ENCODE data around the gene LYZL2. TPM values are rescaled to one million over a fixed set of nuclear protein-coding genes. Genes with fewer than 3 reads are reported as not detected.
"Not testable (repeated sequence)": the region's sequence is repeated elsewhere in the genome, so short reads cannot be mapped to it uniquely, and the experiment has no call there.

LYZL2 gene
- total RNA-seq, 1 donor from 2014 or later = not detected

GRCh38 chr10:30600005-30600404 lies 29.5 kb downstream of the LYZL2 start:
- no peaks in the 10 kb centered on the region for H3K36me3 ChIP-seq (ENCODE audit: control insufficient read depth, insufficient read depth, low read length)
- H3K27me3 ChIP-seq (ENCODE audit: control insufficient read depth, insufficient read depth, low read length) = no peaks in the 10 kb centered on the region
- no peak for DNase-seq (ENCODE audit: low read depth)
- H3K4me3 ChIP-seq (ENCODE audit: low read depth, low read length) = no peak overlapping the region
- no peak for TF ChIP-seq CTCF (IDR thresholded peaks at IDR 0.05; ENCODE audit: insufficient read depth, low read length, poor library complexity, severe bottlenecking)

DNA sequence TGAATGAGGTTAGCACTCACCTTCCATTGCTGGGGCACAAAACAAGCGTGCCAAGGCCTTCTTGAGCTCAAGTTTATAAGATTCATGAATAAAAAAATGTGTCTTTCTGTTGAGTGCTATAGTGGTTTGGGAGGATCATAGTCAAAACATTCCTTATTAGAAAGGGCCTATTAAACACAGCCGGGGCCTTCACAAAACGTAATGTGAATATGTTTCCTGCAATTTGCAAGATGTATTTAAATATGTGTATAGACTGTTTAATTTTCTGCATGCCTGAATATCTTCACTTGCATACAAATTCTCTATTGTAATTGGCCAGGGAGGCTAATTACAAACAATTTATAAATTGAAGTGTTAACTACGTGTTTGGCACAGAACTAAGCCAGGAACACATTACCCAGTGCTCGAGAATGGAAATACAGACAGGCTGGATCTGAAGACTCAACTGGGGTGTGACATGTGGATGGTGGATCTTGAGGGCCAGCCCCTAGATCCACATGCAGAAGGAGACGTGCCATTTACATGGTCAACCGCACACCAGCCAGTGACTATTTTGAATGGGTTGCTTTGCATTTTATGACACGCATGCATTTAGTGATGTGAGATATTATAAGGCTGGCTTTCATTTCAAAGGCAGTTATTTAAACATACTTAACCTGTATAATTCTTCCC lies 31.3 kb downstream of the LYZL2 start:
- peaks cover 2% of the 10 kb centered on the region for H3K27me3 ChIP-seq (ENCODE audit: control insufficient read depth, insufficient read depth, low read length)
- no peak for TF ChIP-seq CTCF (IDR thresholded peaks at IDR 0.05; ENCODE audit: insufficient read depth, low read length, poor library complexity, severe bottlenecking)

DNA sequence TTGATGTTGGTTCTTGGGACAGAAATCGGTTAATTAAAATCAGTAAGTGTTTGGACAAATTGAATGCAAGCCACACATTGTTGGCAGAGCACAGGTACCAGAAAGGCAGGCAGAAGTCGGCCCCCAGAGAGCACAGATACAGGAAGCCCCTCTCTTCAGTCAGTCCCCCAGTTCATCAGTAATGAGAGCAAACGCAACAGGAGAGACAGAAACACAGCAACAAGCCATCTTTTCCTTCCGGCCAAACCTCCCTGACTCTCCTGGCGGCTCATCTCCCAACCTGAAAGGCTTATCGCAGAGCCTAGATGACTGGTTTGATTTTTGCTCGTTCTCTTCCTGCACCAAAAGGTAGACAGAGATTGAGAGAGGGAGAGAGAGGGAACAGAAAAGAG lies 32.1 kb downstream of the LYZL2 start:
- H3K4me3 ChIP-seq (ENCODE audit: low read depth, low read length); DNase-seq (ENCODE audit: low read depth); H3K36me3 ChIP-seq (ENCODE audit: control insufficient read depth, insufficient read depth, low read length); H3K27me3 ChIP-seq (ENCODE audit: control insufficient read depth, insufficient read depth, low read length): not testable (repeated sequence)

More for the DNA sequence above, 31.3 kb downstream of the LYZL2 start:
- no peak for DNase-seq (ENCODE audit: low read depth)
- H3K4me3 ChIP-seq (ENCODE audit: low read depth, low read length) = no peak overlapping the region
- no peaks in the 10 kb centered on the region for H3K36me3 ChIP-seq (ENCODE audit: control insufficient read depth, insufficient read depth, low read length)

GRCh38 chr10:30596493-30597432 lies 32.8 kb downstream of the LYZL2 start:
- not testable (repeated sequence) for H3K4me3 ChIP-seq (ENCODE audit: low read depth, low read length); H3K36me3 ChIP-seq (ENCODE audit: control insufficient read depth, insufficient read depth, low read length); H3K27me3 ChIP-seq (ENCODE audit: control insufficient read depth, insufficient read depth, low read length); DNase-seq (ENCODE audit: low read depth)

DNA sequence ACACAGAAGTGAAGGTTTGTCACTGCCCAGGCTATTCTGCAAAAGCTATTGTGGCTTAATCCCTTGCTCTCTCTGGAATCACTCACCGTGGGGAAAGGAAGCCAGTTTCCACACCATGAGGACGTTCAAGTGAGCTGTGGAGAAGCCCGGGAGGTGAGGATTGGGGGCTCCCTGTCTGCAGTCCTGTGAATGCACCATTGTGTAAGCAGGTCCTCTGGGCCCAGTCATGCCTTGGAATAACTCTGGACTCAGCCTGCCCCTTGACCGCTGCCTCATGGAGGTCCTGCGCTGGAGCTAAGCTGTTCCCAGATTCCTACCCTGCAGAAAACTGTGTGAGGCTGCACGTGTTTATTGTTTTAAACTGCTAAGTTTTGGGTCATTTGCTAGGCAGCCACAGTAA lies 33.5 kb downstream of the LYZL2 start:
- TF ChIP-seq CTCF (IDR thresholded peaks at IDR 0.05; ENCODE audit: insufficient read depth, low read length, poor library complexity, severe bottlenecking) = no peak
- no peaks in the 10 kb centered on the region for H3K36me3 ChIP-seq (ENCODE audit: control insufficient read depth, insufficient read depth, low read length)
- H3K4me3 ChIP-seq (ENCODE audit: low read depth, low read length) = no peak overlapping the region

DNA sequence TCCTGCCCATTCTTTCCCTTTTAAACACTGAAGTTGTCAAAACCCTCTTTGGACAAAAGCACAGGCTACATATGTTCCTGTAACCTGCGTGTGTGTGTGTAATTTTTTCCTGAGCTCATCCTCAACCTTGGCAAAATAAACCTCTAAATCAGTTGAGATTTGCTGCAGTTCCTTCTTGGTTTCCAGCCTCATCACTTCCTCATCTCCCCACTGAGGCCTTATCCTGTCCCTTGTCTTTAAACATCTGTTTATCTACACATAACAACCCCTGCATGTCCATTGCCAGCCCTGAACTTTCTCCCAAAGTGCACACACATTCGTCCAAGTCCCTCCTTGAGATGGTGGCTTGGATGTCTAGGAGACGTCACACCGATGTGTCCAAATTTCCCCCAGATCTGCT lies 35.5 kb downstream of the LYZL2 start:
- Histone ChIP-seq H3K27me3 (ENCODE audit: control insufficient read depth, insufficient read depth, low read length) (peaks cover 2% of the 10 kb centered on the region), H3K4me3 (ENCODE audit: low read depth, low read length) (no peak overlapping the region), H3K36me3 (ENCODE audit: control insufficient read depth, insufficient read depth, low read length) (no peaks in the 10 kb centered on the region)
- TF ChIP-seq CTCF (IDR thresholded peaks at IDR 0.05; ENCODE audit: insufficient read depth, low read length, poor library complexity, severe bottlenecking) = no peak
- no peak for DNase-seq (ENCODE audit: low read depth)

More for the DNA sequence above, 33.5 kb downstream of the LYZL2 start:
- H3K27me3 ChIP-seq (ENCODE audit: control insufficient read depth, insufficient read depth, low read length) = peaks cover 2% of the 10 kb centered on the region
- DNase-seq (ENCODE audit: low read depth) = no peak

DNA sequence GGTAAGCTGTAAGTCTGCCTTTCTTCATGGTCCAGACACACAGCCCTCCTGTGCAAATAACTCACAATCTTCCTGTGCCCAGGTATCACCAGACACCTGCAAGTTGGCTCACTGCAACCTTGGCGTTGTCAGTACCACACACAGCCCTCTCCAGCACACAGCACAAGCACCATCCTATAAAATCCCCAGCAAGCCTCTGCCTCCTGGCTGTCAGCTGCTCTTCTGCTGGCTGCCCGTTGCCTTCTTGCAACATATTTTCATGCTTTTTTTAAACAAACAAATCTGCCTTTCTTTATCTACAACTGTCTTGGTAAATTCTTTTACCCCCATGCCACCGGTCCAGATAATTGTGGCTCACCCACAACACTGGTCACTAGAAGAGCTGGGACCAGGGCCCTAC lies 36.8 kb downstream of the LYZL2 start:
- not testable (repeated sequence) for H3K27me3 ChIP-seq (ENCODE audit: control insufficient read depth, insufficient read depth, low read length); H3K36me3 ChIP-seq (ENCODE audit: control insufficient read depth, insufficient read depth, low read length); H3K4me3 ChIP-seq (ENCODE audit: low read depth, low read length); DNase-seq (ENCODE audit: low read depth)
